Keratinocyte (primary cell): ENCODE results near the gene ZSWIM3. TPM values are rescaled to one million over a fixed set of nuclear protein-coding genes. Genes with fewer than 3 reads are reported as not detected.

Source experiments
- DNase-seq: peaks from one replicate; pipeline ENCODE4 v3.0.0-alpha.2; 2011; ENCODE audit warnings: low read depth, missing footprints, low spot score
- FAIRE-seq: peaks from 2 replicates; lab custom pipeline; 2011; peaks lifted over from hg19 to GRCh38; lab: Jason Lieb, UNC
- H2AFZ ChIP-seq: 2 replicates; pipeline ENCODE4 v1.6.0; 2012; ENCODE audit warnings: low read length, control low read depth, inconsistent platforms; ENCODE audit not compliant: control insufficient read depth
- H3K27ac ChIP-seq: 2 replicates; pipeline ENCODE4 v1.5.1; 2011; ENCODE audit warnings: low read length; ENCODE audit not compliant: control insufficient read depth, insufficient read depth
- H3K27me3 ChIP-seq: 3 replicates; pipeline ENCODE4 v1.6.0; 2011; ENCODE audit warnings: low read length; ENCODE audit not compliant: control insufficient read depth, insufficient read depth; ENCODE audit errors: extremely low read depth
- H3K36me3 ChIP-seq, 2 experiments: 2 replicates in 1 of 2; 3 replicates in 1 of 2; pipeline ENCODE4 v1.5.1; 2011; ENCODE audit warnings: low read length in 2 of 2, mild to moderate bottlenecking in 1 of 2; ENCODE audit not compliant: control insufficient read depth in 2 of 2, insufficient read depth in 2 of 2; ENCODE audit errors: extremely low read depth in 1 of 2
- H3K4me1 ChIP-seq: 3 replicates; pipeline ENCODE4 v1.5.1; 2011; ENCODE audit warnings: low read length; ENCODE audit not compliant: control insufficient read depth, insufficient read depth; ENCODE audit errors: extremely low read depth
- H3K4me2 ChIP-seq: 3 replicates; pipeline ENCODE4 v1.6.0; 2011; ENCODE audit warnings: low read depth, low read length; ENCODE audit not compliant: control insufficient read depth, insufficient read depth; ENCODE audit errors: extremely low read depth
- H3K4me3 ChIP-seq, 3 experiments: fragments of 200-600 bp in 1 of 3; sonication (generic) in 1 of 3; 2 replicates in 2 of 3; 3 replicates in 1 of 3; pipeline ENCODE4 v1.5.1; 2011 to 2016; ENCODE audit warnings: low read length in 3 of 3, mild to moderate bottlenecking in 3 of 3, control low read depth in 2 of 3, inconsistent platforms in 1 of 3, low read depth in 1 of 3, mixed read lengths in 1 of 3, mixed run types in 1 of 3, moderate library complexity in 1 of 3; ENCODE audit not compliant: control insufficient read depth in 2 of 3, insufficient read depth in 2 of 3; ENCODE audit errors: extremely low read depth in 1 of 3
- H3K79me2 ChIP-seq: 2 replicates; pipeline ENCODE4 v1.6.0; 2012; ENCODE audit warnings: low read length; ENCODE audit not compliant: control insufficient read depth, insufficient read depth
- H3K9ac ChIP-seq: 3 replicates; pipeline ENCODE4 v1.6.0; 2011; ENCODE audit warnings: low read length; ENCODE audit not compliant: control insufficient read depth, insufficient read depth; ENCODE audit errors: extremely low read depth
- H3K9me1 ChIP-seq: 3 replicates; pipeline ENCODE4 v1.6.0; 2011; ENCODE audit warnings: low read length; ENCODE audit not compliant: control insufficient read depth, insufficient read depth; ENCODE audit errors: extremely low read depth
- H3K9me3 ChIP-seq: 2 replicates; pipeline ENCODE4 v1.5.1; 2012; ENCODE audit warnings: low read depth, low read length; ENCODE audit not compliant: control insufficient read depth
- H4K20me1 ChIP-seq: 3 replicates; pipeline ENCODE4 v1.6.0; 2011; ENCODE audit warnings: low read length; ENCODE audit not compliant: control insufficient read depth, insufficient read depth; ENCODE audit errors: extremely low read depth
- CTCF ChIP-seq, 3 experiments: IDR thresholded peaks in 1 of 3; conservative IDR thresholded peaks in 1 of 3; optimal IDR thresholded peaks in 1 of 3; 2 replicates in 2 of 3; 3 replicates in 1 of 3; pipeline versions ENCODE3 to v1.5.1; 2011; ENCODE audit warnings: low read length in 3 of 3, mild to moderate bottlenecking in 3 of 3, moderate library complexity in 2 of 3, control low read depth in 1 of 3, inconsistent platforms in 1 of 3; ENCODE audit not compliant: insufficient read depth in 2 of 3; ENCODE audit errors: extremely low read depth in 1 of 3
- EZH2 ChIP-seq: IDR thresholded peaks from one replicate; pipeline ENCODE4 v1.6.1; 2012; ENCODE audit warnings: inconsistent platforms, mild to moderate bottlenecking, low read length, moderate library complexity
- dilution Hi-C: fragments of 300-500 bp; cut with MboI; formaldehyde crosslinking; loops from one replicate; pipeline ENCODE4 v1.7.0; 2020; ENCODE audit warnings: low sequenced_read_pairs; ENCODE audit not compliant: extremely low pct_ligation_motif_present
- polyA plus RNA-seq, 5 experiments: library from polyadenylated mRNA; depleted of rRNA in 3 of 5; stranded (reverse) in 3 of 5; stranded (forward) in 1 of 5; unstranded in 1 of 5; fragments of >200 nt; gene quantifications; 1 replicate in 1 of 5; 2 replicates in 3 of 5; 3 replicates in 1 of 5; pipeline versions ENCODE4 v1.2.1 to v1.2.3, GENCODE V29; 2011 to 2012; ENCODE audit warnings: missing spikeins in 2 of 5, low read depth in 1 of 5, low replicate concordance in 1 of 5

ZSWIM3 gene
- polyA plus RNA-seq, 1 donor (not counting 4 experiments of a cell fraction or from before 2014, with no cell fraction given), result 2.0 TPM

GRCh38 chr20:45835825-45836224, 21.6 kb upstream of the ZSWIM3 start:
- H3K4me2 ChIP-seq, result peak overlapping the region; percentile 86
- H3K4me3 ChIP-seq, result no peak overlapping the region
- H3K79me2 ChIP-seq, result no peaks in the 10 kb centered on the region
- DNase-seq, result no peak
- dilution Hi-C loops, result no loop called here
- H3K9ac ChIP-seq, result no peak overlapping the region
- peaks cover 24% of the 10 kb centered on the region for H3K4me1 ChIP-seq
- TF ChIP-seq CTCF (optimal IDR thresholded peaks at IDR 0.05 in 1 of 3, IDR thresholded peaks at IDR 0.05 in 1 of 3, conservative IDR thresholded peaks at IDR 0.05 in 1 of 3; ENCODE audit: extremely low read depth in 1 of 3, insufficient read depth in 2 of 3, low read length in 3 of 3), result no peak
- no peak for TF ChIP-seq EZH2
- H3K36me3 ChIP-seq, result peaks cover 0 to 1% of the 10 kb centered on the region in 2 experiments
- no peak overlapping the region for H2AFZ ChIP-seq
- H3K9me3 ChIP-seq, result no peaks in the 10 kb centered on the region
- no peak overlapping the region for H3K27ac ChIP-seq
- H3K9me1 ChIP-seq, result peaks cover 2% of the 10 kb centered on the region
- FAIRE-seq, result no peak
- H3K27me3 ChIP-seq, result no peaks in the 10 kb centered on the region
- no peaks in the 10 kb centered on the region for H4K20me1 ChIP-seq

- TF ChIP-seq EZH2, result no peak
- TF ChIP-seq CTCF (optimal IDR thresholded peaks at IDR 0.05 in 1 of 3, IDR thresholded peaks at IDR 0.05 in 1 of 3, conservative IDR thresholded peaks at IDR 0.05 in 1 of 3; ENCODE audit: extremely low read depth in 1 of 3, insufficient read depth in 2 of 3, low read length in 3 of 3), result no peak
- Histone ChIP-seq H3K4me2 (no peak overlapping the region), H2AFZ (no peak overlapping the region), H3K36me3 (peaks cover 3% of the 10 kb centered on the region in 2 experiments), H3K9ac (no peak overlapping the region), H3K9me3 (no peaks in the 10 kb centered on the region), H4K20me1 (no peaks in the 10 kb centered on the region), H3K27me3 (no peaks in the 10 kb centered on the region), H3K9me1 (peaks cover 2% of the 10 kb centered on the region), H3K4me3 (no peak overlapping the region), H3K79me2 (no peaks in the 10 kb centered on the region), H3K4me1 (peaks cover 24% of the 10 kb centered on the region), H3K27ac (no peak overlapping the region)
- dilution Hi-C loops, result no loop called here
- FAIRE-seq, result no peak
- DNase-seq, result no peak
Measured at GRCh38 chr20:45836841-45837240, 20.6 kb upstream of the ZSWIM3 start.
